ENCODE measurements around the gene PANX2.

GRCh38 chr22:50229370-50229769, 58.8 kb downstream of the PANX2 start:
- TF ChIP-seq, protein P1, sequence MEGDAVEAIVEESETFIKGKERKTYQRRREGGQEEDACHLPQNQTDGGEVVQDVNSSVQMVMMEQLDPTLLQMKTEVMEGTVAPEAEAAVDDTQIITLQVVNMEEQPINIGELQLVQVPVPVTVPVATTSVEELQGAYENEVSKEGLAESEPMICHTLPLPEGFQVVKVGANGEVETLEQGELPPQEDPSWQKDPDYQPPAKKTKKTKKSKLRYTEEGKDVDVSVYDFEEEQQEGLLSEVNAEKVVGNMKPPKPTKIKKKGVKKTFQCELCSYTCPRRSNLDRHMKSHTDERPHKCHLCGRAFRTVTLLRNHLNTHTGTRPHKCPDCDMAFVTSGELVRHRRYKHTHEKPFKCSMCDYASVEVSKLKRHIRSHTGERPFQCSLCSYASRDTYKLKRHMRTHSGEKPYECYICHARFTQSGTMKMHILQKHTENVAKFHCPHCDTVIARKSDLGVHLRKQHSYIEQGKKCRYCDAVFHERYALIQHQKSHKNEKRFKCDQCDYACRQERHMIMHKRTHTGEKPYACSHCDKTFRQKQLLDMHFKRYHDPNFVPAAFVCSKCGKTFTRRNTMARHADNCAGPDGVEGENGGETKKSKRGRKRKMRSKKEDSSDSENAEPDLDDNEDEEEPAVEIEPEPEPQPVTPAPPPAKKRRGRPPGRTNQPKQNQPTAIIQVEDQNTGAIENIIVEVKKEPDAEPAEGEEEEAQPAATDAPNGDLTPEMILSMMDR (CRISPR knock-in tag; IDR thresholded peaks at IDR 0.05): no peak
- TF ChIP-seq PBX3 (CRISPR knock-in tag; IDR thresholded peaks at IDR 0.05; ENCODE audit: borderline replicate concordance): no peak
- no peak for TF ChIP-seq MLX (CRISPR knock-in tag; IDR thresholded peaks at IDR 0.05)

Data from HepG2 (cell line).